ENCODE results near the gene TM4SF1.

TM4SF1 gene, protein sequence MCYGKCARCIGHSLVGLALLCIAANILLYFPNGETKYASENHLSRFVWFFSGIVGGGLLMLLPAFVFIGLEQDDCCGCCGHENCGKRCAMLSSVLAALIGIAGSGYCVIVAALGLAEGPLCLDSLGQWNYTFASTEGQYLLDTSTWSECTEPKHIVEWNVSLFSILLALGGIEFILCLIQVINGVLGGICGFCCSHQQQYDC

DNA sequence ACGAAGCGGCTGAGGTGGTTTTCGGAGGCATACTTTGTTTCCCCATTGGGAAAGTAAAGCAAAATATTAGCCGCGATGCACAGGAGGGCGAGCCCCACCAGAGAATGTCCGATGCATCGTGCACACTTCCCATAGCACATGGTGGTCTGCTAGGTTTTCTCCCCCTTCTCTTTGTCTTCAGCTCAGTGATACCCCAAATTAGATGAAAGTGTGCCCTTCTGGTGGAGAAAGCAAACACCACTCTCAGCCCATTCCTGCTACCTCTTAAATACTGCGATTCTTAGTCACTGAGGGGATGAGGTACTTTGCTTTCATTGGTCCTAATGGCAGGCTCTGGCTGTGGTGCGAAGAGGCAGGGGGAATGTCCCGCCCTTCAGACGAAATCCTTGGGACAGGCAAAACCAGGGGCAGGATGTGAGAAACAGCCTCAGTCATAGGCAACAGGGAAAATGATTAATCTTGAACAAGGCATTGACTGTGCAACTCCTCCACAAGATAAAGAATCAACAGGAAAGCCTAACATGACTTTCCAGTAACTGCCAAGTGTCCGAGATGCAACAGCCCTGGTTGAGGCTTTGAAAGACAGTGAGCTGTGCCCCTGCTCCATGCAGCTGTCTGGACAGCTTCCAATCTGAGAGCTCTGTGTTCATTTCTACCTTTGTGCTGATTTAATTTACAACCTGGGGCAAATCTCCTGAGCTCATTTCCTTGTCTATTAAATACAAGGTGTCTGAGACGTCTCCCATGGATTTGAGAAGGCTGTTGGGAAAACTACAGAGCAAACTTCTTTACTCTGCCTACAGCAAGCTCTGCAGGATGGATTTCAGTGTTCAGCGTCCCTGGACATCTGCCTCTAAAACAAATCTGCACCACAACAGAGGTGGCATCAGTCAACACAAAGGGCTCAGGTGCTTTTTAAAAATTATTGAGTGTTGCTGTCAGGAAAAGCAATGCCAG lies at the start of gene TM4SF1:
TSS of gene TM4SF1 (minus strand) at position 242 of the 957 bp plus-strand sequence. CDS start at position 140, 102 bp downstream.
- DNase-seq: peak; percentile 59

DNA sequence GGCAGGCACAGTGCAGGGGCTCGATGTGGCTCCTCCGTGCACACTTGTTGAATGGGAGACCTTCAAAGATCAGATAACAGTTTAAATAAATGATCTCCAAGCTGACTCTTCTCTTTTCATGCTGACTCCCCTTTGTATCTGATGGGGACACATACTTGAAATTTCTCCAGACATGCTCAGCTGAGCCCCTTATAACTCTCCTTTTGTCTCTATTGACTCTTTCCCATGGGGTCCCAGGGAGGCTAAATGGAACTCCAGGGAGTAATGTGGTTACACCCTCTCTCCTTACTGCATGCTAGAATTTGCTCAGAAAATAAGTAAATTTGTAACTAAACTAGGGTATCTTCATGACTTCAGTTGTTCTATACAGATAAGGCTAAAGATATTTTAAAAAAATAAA lies 48.9 kb upstream of the TM4SF1 start:
- DNase-seq: no peak

DNA sequence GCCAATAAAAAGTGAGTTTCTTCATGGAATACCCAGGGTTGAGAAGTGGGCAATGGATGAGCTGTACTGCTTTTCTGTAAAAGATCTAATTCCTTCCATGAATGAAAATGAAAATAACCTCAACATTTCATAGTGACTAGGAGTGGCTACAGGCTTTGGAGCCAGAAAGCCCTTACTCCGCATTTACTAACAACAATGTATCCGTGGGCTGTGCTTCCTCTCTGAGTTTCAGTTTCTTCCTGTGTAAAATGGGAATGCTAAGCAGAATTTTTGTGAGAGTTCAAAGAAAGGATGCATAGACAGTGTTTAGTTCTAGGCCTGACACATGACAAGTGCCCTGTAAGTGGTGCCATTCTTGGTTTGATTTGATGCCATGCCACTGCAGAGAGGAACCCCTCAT lies 47.5 kb upstream of the TM4SF1 start:
- DNase-seq: no peak

DNA sequence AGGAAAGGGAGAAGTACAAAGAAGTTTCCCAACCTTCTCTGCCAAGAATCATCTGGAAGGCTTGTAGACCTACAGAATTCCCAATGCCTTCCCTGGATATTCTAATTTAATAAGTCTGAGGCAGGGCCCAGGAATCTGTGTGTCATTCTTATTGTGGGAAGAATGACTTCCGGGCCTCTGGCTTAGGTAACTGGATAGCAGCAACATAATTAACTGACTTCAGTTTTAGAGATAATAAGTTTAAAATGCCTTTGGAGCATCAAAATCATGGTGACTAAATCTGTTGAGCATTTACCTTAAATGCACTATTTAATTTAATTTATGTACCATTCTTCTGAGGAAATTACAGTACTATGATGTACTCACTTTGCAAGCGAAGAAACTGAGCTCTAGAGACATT lies 44.3 kb upstream of the TM4SF1 start:
- DNase-seq: no peak

DNA sequence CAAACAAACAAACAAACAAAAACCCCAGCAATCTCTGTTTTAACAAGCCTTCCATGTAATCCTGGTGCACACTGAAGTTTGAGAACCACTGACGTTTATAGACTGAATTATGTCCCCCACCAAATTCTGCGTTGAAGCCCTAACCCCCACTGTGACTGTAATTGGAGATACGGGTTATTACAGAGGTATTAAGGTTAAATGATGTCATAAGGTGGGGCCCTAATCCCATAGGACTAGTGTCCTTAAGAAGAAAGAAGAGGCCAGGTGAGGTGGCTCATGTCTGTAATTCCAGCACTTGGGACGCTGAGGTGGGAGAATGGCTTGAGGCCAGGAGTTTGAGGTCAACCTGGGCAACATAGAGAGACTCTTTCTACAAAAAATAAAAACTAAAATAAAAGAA lies 42.4 kb upstream of the TM4SF1 start:
- no peak for DNase-seq

DNA sequence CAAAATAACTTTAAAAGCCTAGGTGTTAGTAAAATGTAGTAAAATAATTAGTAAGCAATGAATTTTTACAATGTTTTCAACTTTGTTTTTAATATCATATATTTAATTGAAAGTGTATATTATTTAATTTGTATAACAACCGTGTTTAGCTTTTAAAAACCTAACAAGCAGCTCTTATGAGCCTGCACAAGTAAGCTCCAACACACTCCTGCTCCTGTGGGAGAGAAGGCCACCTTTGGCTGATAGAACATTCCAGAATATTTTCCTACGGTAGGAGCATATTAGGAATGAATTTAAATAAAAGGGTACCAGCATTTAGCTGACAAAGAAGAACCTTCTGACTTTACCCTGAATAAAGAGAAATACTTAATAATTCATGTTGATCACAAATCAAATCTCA lies 40.3 kb upstream of the TM4SF1 start:
- DNase-seq: no peak

DNA sequence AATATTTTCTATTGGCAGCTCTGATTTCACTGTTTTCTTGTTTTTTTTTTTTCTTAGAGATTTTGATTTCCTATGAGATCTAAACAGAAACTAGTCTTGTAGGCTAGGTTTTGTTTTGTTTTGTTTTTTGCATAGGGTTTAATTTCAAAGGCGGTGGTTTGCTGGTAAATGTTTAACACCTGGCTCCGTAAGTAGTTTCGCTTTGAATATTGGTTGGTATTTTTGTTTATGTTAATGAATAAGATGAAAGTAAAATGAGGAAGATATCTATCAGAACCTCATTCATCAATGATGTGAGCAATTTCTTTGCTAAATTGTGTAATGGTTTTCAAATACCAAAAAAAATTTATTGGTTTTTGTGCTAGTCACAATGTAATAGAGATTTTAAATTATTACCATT lies 39.7 kb upstream of the TM4SF1 start:
- DNase-seq: no peak

DNA sequence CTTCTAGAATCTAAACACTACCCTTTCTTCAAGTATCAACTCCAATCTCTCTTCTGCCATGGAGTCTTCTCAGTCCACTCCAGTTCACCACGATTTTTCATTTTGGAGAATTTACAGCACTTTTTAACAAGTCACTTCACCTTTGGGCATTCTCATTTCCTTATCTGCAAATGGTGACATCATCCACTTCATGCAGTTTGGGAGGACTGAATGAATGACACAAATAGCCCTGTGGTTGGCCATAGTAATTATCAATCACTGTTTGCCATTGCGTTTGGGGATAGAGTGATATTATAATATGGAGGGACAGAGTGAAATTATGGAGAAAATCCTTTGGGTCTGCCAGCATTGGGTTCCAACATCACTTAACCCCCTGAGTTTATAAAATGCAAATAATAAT lies 38.0 kb upstream of the TM4SF1 start:
- no peak for DNase-seq

DNA sequence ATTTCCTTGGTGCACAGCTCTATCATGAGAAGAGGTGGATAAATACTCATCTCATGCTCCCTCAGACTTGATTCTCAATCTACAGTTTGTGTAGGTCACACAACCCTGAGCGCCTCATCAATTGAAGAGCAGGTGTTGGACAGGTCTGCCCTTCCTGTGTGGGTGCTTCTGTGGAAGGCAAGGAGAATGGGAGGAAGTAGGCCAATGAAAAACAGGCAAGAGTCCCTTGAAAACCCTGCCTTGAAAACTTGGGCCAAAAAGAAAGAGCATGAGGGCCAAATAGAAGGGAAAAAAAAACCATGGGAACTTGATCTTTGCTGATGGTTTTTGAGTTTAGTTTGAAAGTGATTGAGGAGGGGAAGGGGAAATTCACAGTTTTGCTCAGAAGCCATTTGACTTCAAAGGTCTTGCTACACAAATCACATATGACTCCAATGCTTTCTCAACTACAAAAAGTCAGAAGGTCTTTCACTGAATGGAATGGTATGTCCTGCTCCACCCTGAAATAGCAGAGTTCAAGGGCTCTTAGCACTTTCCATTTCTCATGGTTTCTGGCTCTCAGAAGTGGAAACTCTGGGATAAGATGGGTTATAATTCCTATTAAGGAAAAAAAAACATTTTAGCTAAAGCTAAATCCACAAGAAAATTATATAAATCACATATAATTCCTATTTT lies 37.2 kb upstream of the TM4SF1 start:
- DNase-seq: no peak

DNA sequence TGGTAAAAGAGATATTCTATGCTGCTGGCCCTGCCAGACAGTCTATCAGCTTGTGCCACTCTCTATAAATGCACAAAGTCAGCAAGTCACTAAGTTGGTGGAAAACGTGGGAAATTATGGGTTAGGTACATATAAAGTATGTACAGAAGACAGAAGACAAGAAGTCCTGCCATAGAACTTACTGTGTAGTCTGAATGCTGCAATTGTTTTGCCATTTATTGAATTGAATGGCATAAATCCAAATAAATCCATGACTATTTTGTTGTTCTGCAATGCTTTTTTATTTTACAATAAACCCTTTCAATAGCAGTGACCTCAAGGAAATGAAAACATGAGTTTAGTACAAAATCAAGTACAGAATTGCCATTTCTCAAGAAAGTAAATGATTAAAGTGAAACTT lies 34.1 kb upstream of the TM4SF1 start:
- DNase-seq: no peak

DNA sequence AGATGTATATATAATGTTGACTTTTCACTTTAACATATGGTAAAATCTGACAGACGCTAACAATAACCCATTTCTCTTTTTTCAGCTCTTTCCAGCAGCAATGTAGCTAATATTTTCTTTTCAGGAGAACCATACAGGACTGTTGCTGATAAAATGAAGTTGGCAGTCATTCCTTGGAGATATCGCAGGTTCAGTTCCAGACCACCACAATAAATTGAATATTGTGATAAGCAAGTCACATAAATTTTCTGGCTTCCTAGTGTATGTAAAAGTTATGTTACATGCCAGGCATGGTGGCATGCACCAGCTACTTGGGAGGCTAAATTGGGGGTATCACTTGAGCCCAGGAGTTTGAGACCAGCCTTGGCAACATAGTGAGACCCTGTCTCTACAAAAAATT lies 31.9 kb upstream of the TM4SF1 start:
- no peak for DNase-seq

DNA sequence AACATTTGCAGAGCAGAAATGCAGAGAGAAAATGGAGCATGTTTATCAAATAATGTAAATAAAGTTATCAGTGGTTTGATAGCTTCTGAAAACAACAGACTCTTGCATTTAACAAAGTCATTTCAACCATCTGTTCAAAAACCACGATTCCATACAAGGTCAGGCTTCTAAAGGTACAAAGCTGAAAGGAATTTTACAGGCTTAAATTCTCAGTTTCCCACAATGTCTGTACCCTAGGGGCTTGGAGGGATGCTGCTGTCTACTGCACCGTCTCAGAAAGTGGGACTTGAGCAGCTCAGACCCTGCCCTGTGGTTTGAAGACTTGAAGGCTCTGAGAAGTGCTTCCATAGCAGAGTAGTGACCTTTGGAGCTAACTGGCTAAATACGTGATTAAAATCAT lies 30.4 kb upstream of the TM4SF1 start:
- DNase-seq: no peak

DNA sequence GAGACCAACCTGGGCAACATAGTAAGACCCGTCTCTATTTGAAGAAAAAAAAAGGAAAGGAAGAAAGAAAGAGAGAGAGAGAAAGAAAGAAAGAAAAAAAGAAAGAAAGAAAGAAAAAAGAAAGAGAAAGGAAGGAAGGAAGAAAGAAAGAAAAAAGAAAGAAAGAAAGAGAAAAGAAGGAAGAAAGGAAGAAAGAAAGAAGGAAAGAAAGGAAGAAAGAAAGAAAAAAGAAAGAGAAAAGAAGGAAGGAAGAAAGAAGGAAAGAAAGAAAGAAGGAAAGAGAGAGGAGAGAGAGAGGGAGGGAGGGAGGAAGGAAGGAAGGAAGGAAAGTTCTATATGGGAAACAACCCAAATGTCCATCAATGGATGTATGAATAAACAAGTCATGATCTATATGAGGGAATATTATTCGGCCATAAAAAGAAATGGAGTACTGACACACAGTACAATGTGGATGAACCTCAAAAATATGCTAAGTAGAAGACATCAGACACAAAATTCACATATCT lies 28.8 kb upstream of the TM4SF1 start:
- no peak for DNase-seq

DNA sequence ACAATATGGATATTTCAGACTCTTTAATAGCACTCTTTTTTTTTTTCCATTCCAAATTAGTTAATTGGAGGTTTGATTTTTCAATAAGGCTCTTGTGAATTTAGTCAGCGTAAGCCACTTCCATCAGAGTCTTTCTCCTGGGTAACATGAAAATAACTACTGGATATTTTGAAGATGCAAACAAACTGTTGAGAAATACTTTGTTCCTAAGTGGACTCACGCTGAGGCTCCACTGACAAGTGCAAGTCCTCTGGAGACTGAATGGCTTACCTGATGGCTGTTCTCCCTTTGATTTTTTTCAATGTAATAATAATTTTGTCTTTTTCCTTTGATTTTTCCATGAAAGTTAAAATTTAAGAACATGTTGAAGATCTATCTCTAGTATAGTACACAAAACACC lies 26.0 kb upstream of the TM4SF1 start:
- DNase-seq: no peak

DNA sequence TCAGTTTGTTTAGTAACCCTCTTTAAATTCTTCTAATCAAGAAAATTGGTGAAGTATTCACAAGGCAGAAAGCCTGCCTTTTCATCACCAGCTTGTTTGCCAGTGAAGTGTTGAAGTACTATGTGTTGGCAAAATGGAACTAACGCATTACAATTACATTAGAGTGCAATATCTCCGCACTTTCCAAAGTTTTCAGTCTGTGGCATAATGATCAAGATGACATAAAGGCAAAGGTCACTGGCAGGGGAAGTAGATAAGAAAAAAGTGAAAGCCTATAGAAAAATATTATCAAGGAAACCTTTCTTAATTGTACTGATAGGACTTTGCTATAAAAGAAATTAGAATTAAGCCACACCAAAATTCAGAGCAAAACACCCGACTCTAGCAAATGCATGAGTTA lies 25.0 kb upstream of the TM4SF1 start:
- no peak for DNase-seq

DNA sequence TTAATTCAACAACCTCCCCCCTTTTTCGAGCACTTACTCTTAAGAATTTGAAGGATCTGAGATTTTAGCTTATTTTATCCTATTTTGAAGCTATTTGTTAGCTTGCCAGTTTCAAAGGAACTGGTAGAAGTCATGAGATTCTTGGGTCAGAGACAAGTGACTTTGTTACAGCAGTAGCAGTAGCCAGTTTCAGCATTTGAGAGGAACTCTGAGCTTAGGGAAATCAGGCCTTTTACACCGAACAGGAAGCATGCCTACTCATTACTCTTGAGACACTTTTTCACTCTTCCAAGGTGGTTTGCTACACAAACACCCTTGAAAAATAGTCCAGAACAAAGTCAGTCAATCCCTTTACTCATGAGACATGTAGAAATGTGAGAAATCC lies 24.5 kb upstream of the TM4SF1 start:
- DNase-seq: no peak

DNA sequence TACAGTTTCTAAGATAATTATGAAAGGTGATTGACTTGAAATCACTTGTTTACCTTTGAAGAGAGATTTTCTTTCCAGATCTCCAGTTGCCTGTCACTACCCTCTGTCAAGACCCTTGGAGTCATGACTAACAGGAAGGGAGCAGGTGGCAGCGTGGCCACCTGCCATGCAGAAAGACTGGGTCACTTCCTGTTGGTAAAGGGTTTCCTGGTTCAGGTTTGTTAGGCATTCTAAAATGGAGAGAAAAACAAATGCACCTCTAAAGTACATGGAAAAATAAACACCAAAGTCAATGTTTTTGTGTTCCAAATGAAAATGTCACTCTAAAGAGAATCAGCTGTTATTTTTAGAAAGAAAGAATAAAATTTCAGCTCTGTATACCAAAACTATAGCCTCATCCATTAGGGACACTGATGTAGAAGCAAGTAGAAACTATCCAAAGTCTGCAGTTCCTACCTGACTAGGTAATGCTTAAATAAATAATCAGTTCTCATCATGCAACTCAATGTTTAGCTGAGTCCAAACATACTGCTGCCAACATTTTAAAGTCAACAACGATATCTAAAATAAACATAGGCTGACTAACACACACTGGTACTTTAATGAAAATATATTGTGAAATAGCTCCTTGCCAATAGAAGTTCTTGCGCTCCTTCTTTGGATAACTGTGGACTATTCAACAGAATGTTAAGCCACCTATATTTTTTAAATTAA lies 23.9 kb upstream of the TM4SF1 start:
- DNase-seq: no peak

DNA sequence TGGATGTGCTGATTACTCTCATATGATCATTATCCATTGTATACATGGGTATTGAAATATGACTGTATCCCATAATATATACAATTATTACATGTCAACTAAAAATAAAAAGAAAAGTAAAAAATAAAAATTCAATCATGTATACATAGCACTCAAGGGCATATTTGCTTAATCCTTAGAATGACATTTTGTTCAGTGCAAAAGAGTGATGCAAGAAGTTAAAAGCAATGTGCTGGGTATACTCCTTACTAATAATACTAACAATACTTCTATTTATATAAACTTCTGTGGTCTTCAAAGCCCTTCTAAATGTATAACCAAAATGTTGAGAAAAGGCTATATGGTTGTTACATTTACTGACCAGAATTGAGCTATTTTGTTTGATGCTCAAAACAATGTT lies 23.2 kb upstream of the TM4SF1 start:
- no peak for DNase-seq

DNA sequence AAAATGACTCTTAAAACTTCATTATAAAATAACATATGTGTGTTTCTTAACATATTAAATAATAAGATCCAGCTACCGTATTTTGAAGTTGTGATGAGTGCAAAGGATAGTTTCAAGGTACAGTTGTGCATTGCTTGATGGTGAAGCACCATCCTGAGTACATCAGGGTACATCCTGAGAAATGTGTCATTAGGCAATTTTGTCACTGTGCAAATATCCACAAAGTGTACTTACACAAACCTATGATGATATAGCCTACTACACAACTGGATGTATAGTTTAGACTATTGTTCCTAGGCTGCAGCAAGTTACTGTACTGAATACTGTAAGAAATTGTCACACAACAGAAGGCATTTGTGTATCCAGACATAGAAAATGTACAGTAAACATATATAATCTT lies 20.8 kb upstream of the TM4SF1 start:
- DNase-seq: no peak

DNA sequence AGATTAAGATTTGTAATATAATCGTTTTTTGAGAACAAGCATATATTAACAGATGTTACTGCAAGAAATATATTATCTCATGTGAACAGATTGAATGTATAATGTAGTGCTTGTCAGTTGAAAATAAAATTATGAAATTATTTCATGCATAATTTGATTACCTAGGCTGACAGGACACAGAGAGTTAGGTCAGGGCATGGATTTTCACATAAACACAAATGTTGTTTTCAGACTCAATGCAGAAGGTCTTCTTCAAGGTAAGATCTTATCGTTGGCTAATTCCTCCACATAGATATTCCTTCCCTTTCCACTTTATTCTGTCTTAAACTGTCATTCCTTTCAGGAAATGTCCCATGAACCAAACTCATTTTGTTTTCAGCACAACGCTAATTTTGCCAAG lies 20.1 kb upstream of the TM4SF1 start:
- no peak for DNase-seq

DNA sequence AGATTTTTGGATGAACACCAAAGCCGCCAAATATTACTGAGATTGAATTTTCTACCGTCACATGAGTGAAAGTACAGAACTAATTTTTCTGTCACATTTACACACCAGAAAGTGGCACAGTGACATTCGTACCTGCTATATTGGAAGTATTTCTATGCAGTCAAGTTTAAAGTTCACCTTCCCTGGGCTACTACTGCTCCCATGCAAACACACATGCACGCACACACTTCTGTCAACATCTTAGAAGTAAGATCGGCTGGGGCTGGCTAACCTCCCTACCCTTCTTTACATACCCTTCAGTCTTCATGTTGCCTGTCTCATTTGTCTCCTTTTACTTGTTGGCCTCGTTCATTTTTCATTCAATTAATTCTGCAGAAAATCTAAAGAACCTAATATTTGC lies 19.0 kb upstream of the TM4SF1 start:
- no peak for DNase-seq

DNA sequence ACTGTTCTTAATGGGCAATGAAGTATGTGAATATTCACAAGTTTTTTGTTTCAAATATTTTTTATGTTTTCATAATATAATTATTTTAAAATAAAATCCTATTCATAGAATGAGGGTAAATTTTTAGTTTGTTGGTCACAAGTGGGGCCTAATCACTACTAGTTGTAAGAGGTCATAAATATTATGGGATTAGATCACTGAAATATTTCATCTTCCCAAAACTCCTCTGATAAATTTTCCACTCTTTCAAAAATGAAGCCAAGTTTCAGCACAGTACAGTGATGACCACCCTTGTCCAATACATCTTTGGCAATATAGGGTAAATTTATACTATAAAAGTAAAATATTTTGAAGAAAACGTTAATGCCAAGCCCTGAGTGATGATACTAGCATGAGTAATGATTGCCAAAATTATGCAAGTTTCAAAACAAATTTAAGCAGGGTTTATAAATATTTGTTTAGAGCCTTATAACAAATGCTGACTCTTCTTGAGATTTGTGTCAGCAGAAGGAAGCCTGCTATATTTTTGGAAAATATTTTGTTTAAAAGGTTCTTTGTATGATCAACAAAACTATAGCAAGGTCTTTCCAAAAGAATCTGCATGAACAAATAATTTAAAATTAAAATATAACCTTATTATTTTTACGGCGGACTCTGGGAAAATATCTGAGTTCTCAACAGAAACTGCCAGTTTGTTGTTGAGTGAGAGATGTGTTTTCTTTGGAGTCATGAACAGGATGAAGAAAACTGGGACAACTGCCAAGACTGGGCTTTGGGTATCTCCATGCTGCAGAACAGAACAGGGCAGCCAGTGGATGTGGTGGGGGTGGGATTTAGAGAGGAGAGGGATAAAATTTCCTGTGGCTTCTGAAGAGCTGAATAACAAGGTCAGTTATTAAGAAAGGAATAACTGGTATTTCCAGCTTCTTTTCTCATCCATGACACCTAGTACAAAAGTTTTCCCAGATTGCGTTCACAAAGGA lies 17.9 kb upstream of the TM4SF1 start:
- no peak for DNase-seq
